GM19043 (cell line): Measurements from ENCODE around the gene MYLK3.

Source experiments
- ATAC-seq: cut with Tn5 transposase; IDR thresholded peaks from one replicate; pipeline ENCODE4 v1.9.1; 2021; ENCODE audit warnings: low read depth; ENCODE audit not compliant: unreplicated experiment

The MYLK3 gene

DNA sequence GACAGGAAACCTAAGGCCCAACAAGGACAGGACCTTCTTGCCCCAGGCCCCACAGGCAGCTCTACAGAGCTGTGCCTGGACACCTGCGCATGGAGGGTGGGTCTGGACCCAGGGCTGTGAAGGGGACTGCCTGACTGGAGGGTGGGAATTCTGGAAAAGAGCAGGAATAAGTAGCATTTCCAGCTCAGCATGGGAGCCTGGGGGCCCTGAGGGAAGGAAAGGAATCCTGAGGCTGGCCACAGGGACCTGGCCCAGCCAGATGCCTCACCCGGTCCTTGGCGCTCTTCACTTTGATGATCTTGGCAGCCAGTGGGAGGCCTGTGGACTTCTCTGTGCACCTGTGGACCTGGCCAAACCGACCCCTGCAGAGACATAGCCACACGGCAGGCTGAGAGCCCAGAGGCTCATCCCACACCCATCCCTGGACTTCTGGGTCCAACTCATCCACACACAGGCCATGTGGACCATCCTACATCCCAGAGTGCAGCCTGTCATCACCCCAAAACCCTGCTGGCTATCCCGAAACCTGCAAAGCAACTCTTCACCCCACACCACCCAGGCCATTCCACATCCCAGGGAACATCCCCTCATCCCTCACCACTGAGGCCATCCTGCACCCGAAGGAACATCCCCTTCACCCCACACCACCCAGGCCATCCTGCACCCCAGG lies 18.7 kb downstream of the MYLK3 start:
- no peak for ATAC-seq

DNA sequence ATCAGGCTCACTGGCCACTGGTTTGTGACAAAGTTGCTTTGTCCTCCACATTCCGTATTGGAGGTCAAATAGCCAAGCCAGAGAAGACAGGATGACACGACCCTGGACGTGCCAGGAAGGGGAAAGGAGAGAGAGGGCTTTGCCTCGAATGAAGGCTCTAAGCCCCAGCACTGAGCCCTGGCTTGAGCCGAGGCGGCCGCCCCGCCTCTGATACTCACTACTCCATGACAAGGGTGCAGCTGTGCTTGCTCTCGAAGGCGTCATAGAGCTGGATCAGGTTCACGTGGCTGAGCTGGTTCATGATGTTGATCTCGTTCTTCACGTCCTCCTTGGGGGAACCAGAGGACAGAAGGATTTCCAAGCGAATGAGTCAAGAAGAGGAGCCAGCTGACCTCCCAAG lies 19.3 kb downstream of the MYLK3 start:
- ATAC-seq: no peak

DNA sequence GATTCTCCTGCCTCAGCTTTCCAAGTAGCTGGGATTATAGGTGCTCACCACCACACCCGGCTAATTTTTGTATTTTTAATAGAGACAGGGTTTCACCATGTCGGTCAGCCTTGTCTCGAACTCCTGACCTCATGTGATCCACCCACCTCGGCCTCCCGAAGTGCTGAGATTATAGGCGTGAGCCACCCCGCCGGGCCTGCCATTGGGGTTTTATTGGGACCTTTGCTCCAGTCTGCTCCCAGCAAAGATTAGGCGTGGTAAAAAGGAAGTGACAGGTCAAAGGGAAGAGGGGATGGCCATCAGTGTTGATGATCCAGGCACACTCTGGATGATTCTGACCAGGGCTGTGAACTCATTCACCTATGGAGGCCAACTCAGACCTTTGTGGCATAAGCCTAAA lies 20.5 kb downstream of the MYLK3 start:
- no peak for ATAC-seq

DNA sequence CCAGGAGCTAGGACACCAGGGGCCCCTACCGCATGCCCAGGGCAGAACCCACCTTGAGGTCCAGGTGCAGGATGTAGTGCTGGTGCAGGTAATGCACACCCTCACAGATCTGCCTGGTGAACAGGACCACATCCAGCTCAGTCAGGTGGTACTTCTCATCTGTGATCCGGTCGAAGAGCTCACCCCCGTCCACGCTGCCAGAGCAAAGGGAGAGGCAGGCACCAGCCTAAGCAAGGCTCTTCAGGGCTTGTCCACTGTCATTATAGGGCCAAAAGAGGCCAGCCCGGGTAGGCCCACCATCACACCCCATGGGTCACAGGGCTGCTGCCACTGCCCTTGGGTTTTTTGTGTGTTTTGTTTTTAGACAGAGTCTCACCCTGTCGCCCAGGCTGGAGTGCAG lies 21.0 kb downstream of the MYLK3 start:
- ATAC-seq: no peak

DNA sequence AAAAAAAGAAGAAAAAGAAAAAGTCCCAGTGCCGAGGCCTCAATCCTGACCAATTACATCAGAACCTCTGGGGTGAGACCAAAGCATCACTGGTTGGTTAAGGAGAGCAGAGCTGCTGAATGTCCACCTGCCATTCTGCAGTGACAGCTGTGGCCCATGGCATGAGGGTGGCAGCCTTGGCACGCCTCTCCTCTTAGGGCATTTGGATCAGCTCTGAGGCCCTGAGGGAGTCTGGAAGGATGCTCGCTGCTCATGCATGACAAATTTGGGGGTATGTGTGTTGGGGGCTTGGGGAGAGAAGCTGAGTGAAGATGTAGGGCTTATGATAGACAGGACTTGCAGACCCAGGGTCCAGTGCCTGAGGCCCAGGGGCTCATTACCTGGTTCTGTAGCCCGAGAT lies 26.3 kb downstream of the MYLK3 start:
- ATAC-seq: no peak

DNA sequence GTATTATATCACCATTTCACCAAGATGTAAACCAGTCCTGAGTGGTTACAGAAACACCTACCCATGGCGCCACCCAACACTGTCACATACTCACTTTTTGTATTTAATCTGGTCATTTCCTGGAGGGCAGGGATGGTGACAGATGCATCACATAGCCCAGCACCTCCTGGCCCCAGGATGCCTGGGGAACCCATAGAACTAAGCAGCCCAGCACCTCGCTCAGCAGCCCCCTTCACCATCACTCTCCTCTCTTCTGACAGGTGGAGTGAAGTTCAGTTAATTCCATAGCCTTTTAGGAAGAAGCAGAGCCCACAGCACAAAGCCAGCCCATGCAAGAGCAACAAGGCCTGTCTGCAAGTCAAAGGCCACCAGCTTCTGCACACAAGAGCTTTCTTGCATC lies 27.5 kb downstream of the MYLK3 start:
- ATAC-seq: no peak

DNA sequence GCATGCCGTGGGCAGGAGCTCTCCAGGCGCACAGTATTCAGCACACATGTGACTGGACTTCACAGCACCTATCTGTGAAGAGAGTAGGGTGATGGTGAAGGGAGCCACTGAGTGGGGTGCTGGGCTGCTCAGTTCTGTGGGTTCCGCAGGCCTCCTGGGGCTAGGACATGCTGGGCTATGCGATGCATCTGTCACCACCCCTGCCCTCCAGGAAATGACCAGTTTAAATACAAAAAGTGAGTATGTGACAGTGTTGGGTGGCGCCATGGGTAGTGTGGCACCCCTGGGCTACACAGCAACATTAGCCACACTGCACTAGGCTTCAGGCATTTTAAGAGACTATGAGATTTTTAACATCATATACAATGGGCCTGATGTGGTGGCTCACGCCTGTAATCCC lies 28.6 kb downstream of the MYLK3 start:
- ATAC-seq: no peak

DNA sequence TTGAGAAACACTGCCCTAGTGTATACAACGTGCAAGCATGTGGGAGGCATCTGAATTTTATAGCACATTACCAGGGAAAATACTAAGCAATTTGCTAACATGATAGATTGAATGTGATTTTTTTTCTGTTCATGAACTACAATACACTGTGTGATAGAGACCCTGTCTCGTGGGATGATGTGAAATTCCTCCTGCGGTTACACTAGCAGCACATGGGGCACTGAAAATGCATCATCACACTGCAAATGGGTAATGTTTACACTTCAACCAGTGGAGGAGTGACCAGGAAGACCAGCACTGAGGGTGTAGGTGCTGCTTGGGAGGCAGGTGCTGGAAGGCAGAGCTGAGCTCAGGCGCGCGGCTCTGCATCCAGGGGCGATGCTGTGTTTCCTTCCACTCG lies 29.9 kb downstream of the MYLK3 start:
- ATAC-seq: no peak

DNA sequence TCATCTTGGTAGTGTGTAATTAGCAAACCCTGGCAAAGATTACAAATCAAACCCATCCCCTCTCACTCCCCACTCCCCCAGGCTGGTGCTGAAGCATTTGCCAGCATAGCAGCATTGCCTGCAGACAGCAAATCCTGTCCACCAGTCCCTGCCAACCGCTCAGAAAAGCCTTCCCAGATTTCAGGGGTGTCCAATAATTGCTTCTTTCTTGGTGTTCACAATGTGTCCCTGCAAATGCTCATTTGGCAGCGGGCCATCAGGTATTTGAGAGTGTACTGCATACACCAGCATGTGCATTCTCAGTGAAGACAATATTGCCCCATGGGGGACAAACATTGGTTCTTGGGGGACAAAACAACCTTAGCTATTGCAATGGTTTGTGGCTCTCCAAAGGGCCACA lies 30.5 kb downstream of the MYLK3 start:
- no peak for ATAC-seq

DNA sequence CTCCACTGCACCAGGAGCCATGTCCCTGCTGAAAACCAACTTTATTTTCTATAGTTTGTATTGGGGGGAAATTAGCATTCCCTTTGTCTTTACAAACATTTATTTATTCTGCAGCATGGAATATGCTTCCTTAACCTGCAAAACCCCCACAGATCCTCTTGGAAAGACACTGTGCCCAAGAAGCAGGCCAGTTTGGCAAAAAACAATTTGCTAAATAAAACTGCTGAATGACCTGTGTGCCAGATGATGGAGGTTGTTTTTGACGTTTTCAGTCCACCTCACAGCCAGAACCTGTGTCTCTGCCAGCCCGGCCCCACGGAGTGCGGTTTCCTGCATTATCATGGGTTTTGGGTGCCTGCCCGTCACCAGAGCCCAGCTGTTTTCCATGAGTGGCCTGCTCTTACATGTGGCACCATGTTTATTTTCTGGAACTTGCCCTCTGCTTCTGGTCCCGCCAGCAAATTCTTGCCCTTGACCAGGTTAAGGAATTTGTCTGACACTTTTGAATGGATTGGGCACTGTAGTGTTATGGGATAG lies 32.3 kb downstream of the MYLK3 start:
- ATAC-seq: no peak

DNA sequence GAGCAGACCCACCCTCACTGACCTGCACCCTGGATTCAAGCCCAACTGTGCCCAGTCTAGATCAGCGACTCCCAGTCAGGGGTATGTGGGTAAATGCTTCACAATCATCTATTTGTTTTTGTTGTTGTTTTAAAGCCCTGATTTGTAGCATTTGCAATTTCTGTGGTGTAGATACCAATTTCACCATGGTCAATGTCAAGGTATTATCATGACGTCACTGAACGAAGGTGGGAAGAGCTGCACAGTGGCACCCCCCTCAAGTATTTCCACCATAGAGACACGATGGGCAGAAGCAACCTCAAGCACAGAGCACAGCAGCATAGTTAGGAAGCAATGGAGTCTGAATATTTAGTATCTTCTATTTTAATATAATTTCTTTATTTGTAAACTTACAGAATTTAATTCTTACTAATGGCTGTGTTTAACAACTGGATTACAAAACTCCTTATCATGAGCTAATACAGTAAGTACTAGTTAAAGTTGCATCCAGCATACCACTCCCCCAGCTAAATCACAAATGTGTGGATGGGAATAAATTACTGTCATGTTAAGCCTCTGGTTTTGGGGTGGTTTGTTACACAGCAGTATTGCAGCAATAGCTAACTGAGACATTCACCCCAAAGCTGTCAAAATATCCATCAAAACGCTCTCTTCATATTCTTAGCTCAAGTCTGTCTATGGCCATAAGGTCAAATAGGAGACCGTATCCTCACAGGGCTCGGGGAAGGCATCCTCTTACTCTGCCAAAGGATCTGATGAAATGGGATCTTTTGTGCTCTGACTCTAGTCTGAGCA lies 33.1 kb downstream of the MYLK3 start:
- no peak for ATAC-seq

DNA sequence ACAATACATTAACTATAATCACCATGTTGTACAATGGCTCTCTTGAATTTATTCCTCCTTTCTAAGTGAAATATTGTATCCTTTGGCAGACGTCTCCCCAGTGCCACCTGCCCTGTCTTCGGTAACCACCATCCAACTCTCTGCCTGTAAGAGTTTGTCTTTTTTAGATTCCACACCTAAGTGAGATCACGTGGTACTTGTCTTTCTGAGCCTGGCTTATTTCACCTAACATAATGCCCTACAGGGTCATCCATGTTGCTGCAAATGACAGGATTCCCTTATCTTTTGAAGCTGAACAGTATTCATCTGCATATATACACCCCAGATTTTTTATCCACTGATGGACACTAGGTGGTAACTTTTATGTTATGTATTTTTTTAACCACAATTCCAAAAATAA lies 34.5 kb downstream of the MYLK3 start:
- ATAC-seq: no peak

DNA sequence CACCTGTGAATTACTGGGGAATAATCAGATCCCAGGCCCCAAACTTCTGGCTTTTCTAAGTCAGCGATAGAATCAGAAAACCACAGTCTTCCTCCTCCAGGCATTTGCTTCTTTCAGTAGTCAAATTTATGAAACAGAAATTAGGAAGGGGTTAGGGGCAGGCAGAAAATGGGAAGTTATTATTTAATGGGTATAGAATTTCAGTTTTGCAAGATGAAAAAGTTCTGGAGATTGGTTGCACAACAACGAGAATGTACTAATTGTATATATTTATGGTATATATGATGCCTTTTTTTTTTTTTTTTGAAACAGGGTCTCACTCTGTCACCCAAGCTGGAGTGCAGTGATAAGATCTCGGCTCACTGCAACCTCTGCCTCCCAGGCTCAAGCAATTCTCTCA lies 35.2 kb downstream of the MYLK3 start:
- no peak for ATAC-seq

DNA sequence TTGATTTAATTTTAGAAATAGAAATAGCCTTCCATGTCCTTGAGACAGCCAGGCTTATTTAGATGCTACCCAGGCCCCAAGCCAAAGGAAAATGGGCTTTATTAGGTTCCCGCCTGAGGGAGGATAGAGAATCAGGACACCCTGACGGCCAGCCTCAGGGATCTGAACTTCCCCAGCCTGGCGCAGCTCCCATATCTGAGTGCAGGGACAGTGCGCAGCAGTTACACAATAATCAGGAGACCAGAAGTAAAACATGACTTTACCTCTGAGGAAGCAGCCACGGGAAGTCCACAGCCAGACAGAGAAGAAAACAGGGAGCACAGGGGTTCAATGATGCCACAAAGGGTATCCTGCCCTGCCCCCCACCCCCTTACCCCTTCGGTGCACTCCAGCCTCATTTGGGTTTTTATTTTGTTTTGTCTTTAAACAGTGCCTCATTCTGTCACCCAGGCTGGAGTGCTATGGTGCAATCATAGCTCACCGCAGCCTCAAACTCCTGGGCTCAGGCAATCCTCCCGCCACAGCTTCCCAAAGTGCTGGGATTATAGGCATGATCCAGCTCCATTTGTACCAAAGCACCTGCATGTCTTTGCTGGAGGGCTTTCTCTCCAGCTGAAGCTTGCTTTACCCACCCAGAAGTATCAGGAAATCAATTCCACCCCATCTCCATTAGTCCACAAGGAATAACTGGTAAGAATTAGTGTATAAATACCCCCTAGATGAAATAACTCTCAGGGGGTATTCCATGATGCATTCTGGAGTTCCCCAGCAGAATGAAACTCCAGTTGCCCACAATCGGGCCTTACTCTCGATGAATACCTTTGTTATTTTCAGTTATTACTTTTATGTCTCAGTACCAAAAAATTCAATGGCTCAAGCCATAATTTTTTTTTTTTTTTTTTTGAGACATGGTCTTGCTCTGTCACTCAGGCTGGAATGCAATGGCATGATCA lies 36.8 kb downstream of the MYLK3 start:
- no peak for ATAC-seq

DNA sequence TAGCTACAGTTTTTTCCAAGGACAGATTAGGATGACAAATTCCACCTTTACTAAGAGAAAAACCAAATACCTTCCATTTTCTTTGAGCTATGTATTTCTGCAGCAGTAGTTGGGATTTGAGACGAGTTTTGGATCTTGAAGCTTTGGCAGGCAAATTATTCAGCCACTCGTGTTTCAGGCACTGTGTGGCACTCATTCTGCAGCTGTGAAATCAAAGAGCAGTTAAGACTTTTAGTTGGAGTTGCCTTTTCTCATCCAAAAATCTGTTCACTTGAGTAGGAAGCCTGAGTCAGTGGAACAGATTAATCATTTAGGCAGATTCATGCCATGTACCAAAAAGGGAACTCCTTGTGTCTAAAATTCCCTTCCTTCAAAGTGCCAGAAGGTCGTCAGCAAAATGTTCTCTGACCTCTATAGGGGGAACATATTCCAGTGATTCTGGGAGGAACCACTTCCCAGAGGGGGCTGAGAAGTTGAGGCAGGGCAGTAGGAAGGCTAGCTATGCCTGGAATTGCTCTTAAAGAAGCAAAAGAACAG lies 38.6 kb downstream of the MYLK3 start:
- no peak for ATAC-seq

DNA sequence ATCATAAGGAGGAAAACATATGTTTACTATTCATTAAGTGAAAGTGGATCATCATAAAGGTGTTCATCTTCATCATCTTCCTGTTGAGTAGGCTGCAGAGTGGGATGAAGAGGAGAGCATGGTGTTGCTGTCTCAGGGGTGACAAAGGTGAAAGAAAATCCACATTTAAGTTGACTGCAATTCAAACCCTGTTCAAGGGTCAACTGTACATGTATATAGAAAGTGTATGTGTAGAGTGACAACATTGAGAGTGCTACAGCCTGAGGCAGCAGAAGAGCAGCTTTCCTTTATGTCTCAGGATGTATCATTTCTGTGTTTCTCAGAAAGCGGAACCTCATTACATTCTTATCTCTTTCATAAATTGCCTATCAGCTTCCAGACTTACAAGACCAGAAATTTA lies 41.5 kb downstream of the MYLK3 start:
- no peak for ATAC-seq

DNA sequence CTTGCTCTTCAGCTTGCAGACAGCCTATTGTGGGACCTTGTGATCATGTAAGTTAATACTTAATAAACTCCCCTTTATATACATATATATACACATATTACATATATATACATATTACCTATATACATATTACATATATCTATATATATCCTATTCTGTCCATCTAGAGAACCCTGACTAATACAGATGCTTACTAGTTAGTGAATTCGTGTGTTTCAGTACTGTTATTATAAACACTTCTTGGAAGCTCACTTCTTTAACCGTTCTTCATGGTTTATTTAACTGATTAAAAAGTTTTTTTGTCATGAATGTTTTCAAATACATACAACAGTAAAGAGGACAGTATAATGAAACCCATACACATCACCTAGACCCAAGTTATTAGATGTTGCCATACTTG lies 46.1 kb downstream of the MYLK3 start:
- ATAC-seq: no peak

DNA sequence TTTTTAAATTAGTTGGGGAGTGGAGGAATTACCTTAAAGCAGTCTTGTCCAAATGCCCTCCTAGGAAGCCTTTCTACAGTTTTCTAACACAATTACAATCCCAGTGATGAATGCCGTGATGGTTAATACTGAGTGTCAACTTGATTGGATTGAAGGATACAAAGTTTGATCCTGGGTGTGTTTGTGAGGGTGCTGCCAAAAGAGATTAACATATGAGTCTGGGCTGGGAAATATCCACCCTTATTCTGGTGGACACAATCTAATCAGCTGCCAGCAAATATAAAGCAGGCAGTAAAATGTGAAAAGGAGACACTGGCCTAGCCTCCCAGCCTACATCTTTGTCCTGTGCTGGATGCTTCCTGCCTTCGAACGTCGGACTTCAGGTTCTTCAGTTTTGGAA lies 46.5 kb downstream of the MYLK3 start:
- ATAC-seq: no peak

DNA sequence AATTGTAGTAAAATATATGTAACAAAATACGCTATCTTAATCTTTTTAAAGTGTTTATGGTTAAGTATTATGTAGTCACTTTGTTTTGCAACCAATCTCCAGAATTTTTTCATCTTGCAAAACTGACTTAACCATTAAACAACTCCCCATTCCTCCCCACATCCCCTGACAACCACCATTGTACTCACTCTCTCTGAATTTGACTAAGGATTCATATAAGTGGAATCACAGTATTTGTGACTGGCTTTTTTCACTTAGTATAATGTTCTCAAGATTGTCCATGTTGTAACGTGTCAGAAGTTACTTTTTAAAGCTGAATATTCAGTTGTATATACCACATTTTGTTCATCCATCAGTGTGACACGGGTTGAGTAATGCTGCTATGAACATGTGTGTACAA lies 48.1 kb downstream of the MYLK3 start:
- no peak for ATAC-seq

DNA sequence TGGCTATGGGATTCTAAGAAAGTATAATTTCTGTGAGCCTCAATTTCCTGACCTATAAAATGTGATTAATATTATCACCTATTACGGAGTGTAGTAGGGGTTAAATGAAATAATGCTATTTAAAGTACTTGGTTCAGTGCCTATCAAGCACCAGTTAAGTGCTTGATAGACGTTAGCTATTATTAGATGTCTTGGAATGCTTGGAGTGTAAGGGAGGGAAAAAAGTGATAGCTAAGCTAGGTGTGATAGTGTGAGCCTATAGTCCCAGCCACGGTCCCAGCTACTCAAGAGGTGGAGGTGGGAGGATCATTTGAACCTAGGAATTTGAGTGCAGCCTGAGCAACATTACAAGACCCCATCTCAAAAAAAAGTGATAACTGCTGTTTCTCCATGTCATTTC lies 51.2 kb downstream of the MYLK3 start:
- no peak for ATAC-seq

DNA sequence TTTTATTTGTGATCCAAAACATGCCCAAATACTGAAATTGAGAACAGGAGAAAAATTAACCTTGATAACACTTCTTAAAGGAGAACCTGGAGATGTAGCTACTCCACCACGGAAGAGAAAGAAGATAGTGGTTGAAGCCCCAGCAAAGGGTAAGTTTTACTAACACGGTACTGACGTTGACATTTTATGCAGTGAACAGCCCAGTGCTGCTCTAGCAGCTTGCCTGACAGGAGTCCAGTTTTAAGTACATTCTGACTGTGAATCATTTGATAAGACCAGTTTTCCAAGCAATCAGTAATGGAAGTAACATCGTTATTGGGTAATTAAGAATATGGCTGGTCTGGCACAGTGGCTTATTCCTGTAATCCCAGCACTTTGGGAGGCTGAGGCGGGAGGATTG lies 52.2 kb downstream of the MYLK3 start:
- ATAC-seq: no peak
